NCI-H2196 (cell line): ENCODE results near the gene SFTPB.
A peak's percentile ranks its signal among the peaks of the same experiment; 100 is the strongest.
"Not testable (repeated sequence)": the region's sequence is repeated elsewhere in the genome, so short reads cannot be mapped to it uniquely, and the experiment has no call there.

Experiments used
- DNase-seq: peaks from one replicate; lab custom pipeline; 2025; ENCODE audit not compliant: unreplicated experiment; lab: John Stamatoyannopoulos, UW

SFTPB gene

DNA sequence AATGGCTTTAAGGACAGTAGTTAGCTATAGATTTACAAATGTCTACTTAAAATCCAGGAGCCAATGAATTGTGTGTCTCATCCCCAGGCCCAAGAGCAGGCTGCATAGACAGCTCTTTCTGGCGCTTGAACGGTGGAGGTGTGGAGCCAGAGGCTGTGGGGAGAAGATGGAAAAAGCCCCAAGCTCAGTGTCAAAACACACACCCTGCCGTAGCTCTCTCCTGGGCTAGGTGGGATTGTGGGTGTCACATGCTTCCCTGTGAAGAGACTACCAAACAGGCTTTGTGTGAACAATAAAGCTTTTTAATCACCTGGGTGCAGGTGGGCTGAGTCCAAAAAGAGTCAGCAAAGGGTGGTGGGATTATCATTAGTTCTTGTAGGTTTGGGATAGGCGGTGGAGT, 10.6 kb downstream of the SFTPB start:
- not testable (repeated sequence) for DNase-seq

DNA sequence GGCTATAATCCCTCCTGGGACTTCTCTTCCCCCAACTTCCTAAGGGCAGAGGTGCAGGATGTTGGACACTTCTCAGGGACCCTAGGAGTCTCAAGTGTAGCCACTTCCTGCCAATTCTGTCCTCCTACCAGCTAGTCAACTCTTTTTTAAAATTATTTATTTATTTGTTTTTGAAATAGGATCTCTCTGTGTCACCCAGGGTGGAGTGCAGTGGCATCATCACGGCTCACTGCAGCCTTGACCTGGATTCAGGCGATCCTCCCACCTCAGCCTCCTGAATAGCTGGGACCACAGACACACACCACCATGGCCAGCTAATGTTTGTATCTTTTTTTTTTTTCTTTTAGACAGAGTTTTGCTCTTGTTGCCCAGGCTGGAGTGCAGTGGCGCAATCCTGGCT, 11.5 kb downstream of the SFTPB start:
- no peak for DNase-seq

GRCh38 chr2:85655961-85656417, 12.0 kb downstream of the SFTPB start:
- DNase-seq = no peak

DNA sequence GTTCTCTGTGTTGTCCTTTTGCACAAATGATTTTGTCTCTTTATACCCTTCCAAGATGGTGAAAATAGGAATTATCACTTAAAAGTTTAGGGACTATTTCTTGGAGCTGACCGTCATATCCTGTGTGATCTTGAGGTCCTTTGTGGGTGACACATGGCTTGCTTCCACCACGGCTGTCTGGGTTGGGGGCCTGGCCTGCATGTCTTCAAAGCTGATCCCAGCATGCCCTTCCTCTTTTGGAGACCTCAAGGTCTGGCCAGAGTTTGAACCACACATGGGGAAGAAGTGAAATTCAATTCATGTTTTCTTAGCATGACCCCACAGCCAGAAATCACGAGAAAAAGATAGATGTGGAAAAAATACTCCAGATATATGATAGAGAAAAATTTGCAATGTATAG, 14.0 kb downstream of the SFTPB start:
- no peak for DNase-seq

GRCh38 chr2:85652056-85652455, 15.9 kb downstream of the SFTPB start:
- DNase-seq = no peak

- DNase-seq = no peak
These were observed 16.9 kb downstream of the SFTPB start for GRCh38 chr2:85651097-85651496.

- DNase-seq = no peak
These were observed 17.5 kb downstream of the SFTPB start for GRCh38 chr2:85650456-85650855.

DNA sequence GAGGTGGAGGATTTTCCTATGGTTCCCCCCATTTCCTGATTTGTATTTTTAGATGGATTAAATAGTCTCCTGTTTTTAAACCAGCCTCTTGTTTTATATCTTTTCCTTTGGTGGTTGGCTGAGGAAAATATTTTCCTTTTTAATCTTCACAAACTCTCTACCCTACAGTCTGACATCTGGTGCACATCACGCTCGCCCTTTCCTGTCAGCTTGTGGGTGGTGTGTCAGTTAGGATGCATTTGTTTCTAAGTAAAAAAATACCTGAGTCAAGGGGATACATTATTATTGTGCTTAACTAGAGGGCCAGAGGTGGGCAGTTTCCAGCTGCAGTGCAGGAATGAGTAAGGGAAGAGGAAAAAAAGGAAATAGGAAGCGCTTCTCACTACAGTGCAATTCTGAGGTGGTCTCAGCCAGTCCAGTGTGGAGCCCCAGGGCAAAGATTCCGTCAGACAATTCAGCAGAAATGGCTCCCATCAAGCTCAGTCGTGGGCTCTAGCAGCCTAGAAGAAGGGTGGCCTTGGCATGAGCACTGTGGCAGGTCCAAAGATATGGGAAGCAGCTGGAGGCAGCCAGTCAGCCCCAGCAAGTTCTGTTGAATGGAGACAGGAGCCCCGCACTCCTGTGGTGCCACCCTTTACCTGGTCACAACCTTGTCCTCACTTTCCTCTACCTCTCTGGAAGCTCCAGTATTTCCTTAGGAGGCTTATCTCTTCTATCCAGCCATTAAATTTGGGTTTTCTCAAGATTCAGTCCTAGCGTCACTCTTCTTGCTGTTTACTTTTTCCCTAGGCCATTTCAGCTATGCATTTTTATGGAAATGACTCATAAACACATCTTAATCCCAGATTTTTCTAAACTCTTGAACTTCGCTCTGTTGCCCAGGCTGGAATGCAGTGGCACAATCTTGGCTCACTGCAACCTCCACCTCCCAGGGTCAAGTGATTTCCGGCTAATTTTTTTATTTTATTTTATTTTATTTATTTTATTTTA, 18.5 kb downstream of the SFTPB start:
- DNase-seq = no peak

- DNase-seq = peak; percentile 4
These were observed 19.4 kb downstream of the SFTPB start for GRCh38 chr2:85648619-85649018.

DNA sequence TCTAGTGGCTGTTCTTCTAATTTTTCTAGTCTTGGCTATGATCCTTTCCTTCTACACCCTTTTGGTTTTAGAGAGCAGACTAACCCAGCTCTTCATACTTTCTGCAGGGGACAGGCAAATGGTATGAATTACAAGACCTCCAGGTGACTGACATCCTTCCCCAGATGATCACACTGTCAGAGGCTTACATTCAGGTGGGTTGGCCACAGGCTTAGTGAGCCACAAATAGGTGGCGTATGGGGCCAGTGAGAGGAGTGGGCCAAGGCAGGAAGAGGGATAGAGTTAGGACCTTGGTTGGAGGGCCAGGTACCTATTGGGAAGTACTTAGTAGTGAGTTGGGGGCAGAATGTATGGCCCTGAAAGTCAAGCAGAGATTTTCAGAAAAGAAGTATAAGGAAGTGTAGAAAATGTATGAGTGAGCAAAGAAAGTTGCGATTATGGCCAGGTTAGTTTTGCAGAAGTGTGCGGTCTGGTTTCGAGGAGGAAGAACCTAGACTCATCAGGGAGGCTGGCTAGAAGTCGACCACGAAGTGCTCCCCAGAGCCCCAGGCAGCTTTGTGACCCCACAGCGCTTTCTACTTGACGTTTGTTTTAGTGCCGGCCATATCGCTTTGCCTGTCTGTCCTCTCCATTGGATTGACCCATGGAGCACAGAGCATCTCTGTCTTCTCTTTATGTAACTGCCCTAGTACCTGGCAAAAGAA, 20.0 kb downstream of the SFTPB start:
- no peak for DNase-seq

- DNase-seq = no peak
These were observed 21.8 kb downstream of the SFTPB start for GRCh38 chr2:85646166-85646565.

DNA sequence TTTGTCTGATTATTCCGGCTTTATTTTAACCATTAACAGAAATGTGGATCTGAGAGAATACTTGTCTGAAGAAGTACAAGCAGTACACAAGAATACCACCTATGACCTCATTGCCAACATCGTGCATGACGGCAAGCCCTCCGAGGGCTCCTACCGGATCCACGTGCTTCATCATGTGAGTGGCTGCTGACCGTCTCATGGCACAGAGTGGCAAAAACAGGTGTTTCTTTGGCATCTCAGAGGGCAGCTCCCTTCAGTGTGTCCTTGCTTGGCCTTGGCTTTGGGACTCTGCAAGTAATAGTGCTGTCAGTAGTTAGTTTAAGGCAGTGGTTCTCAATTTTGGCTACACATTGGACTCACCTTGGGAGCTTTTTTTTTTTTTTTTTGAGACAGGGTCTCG, 23.1 kb downstream of the SFTPB start:
- no peak for DNase-seq

DNA sequence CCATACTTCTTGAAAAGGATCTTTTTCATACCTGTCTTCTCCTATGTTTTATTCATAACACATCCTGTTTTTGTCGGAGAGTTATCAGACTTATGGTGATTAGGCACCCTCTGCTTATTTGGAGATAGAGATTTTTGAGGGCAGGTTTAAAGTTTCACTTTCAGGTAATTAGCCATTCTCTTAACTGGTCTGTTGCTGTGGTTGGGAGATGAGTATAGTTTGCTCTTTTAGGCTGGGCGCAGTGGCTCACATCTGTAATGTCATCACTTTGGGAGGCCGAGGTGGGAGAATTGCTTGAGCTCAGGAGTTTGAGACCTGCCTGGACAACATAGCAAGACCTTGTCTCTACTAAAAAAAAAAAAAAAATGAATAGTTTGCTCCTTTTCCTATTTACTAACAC, 25.3 kb downstream of the SFTPB start:
- no peak for DNase-seq

GRCh38 chr2:85635636-85636035, 32.4 kb downstream of the SFTPB start:
- DNase-seq = no peak

DNA sequence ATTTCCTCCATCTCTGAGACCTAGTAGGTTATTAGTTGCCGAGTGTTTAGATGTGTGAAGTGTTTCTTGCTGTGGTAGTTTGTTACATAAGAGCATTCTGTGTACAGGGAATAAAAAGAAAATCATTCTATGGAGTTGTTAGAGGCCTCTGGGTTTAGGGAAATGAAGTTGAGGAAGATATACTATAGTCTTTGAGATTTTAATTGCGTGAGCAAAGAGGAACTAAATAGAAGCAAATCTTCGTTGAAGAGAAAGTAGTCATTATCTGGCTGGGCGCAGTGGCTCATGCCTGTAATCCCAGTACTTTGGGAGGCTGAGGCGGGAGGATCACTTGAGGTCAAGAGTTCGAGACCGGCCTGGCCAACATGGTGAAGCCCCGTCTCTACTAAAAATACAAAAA, 33.0 kb downstream of the SFTPB start:
- DNase-seq = no peak

DNA sequence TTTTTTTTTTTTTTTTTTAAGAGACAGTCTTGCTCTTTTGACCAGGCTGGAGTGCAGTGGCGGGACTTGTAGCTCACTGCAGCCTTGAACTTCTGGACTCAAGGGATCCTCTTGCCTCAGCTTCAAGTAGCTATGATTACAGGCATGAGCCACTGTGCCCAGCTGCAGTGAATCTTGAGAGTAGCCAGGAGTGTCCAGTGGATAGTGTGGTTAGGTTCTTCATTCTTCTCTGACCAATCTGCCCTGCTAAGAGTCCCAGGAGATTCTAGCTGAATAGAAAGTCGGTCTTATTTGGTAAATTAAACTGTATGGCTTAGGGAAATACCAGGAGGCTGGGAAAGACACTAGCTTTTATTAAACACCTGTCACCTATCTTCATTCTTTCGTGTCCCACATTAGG, 36.7 kb downstream of the SFTPB start:
- no peak for DNase-seq

DNA sequence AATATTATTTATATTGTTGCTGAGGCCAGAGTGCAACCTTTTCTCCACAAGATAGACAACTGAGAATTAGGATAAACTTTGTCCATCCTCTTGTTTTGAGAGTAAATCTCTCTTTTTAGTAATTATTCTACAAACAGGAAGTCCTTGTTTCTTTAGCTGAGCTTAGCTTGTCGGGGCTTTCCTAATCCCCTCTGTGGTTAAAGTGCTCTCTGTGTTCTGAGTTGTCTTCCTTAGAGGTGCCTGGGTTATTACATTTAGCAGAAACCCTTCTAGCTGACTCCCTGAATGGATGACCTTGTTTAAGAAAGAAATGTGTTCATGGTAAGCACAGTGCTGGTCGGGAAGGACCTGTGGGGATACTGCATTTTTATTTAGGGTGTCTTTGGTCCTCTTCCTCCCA, 39.3 kb downstream of the SFTPB start:
- no peak for DNase-seq

DNA sequence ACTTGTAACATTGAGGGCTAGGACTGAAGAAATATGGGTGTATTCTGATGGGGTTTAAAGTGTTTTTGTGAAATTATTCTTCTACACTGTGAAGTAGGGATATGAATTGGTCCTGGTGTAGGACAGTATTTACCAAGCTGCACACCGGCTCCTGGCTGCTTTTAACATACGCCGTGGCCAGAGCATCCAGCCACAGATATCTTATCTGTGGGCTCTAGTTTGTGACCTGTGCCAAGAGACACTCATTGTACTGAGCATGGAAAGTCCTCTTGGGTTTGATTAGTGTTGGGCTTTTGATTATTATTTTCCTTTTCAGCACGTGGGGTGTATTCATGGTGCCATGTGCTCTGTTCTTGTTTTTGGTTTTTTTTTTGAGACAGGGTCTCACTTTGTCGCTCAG, 44.0 kb downstream of the SFTPB start:
- DNase-seq = no peak

DNA sequence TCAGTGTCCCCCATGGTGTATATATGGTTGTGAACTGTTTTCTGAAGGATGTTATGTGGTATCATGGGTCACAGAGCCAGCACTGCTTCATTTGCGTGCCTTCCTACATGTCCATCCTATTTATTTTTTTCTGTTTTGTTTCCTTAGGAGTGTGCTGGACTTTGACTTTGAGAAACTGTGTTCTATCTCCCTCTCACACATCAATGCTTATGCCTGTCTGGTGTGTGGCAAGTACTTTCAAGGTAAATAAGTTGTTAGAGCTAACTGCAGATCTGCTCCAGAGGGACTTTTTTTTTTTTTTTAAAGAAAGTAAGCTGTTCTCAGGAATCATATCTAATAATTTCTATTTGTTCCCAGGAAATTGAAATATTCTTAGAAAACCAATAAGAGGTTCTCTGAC, 46.7 kb downstream of the SFTPB start:
- no peak for DNase-seq

- no peak for DNase-seq
These were observed 48.4 kb downstream of the SFTPB start for GRCh38 chr2:85619617-85620016.

DNA sequence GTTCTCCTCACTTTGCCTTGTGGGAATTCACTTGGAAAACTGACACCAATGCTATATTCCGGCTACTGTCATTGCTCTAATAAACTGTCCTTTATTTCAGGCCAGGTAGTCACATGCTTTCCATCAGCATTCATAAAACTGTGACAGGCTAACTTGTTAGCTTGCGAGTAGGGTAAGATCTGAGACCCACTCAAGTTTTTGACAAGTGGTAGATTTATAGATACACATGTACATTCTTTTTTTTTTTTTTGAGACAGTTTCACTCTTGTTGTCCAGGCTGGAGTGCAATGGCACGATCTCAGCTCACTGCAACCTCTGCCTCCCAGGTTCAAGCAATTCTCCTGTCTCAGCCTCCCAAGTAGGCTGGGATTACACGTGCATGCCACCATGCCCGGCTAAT, 50.3 kb downstream of the SFTPB start:
- not testable (repeated sequence) for DNase-seq

DNA sequence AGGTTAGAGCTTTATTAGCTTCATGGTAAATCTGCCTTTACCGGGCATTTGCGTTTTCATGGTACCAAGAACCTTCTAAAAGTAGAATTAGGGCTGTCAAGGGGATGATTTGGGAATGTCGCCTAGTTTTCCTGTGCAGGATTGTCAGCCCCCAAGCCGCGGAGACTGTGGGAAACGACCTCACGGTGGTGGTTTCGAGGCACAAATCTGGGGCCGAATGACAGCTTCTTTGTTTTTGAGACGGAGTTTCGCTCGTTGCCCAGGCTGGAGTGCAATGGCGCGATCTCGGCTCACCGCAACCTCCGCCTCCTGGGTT, 52.6 kb downstream of the SFTPB start:
- DNase-seq = no peak
